GM18511 (cell line): ENCODE measurements around the gene CHST9.

Source experiments
- ATAC-seq: cut with Tn5 transposase; IDR thresholded peaks from one replicate; pipeline ENCODE4 v1.9.1; 2021; ENCODE audit warnings: mild to moderate bottlenecking, moderate library complexity; ENCODE audit not compliant: unreplicated experiment

Gene CHST9

DNA sequence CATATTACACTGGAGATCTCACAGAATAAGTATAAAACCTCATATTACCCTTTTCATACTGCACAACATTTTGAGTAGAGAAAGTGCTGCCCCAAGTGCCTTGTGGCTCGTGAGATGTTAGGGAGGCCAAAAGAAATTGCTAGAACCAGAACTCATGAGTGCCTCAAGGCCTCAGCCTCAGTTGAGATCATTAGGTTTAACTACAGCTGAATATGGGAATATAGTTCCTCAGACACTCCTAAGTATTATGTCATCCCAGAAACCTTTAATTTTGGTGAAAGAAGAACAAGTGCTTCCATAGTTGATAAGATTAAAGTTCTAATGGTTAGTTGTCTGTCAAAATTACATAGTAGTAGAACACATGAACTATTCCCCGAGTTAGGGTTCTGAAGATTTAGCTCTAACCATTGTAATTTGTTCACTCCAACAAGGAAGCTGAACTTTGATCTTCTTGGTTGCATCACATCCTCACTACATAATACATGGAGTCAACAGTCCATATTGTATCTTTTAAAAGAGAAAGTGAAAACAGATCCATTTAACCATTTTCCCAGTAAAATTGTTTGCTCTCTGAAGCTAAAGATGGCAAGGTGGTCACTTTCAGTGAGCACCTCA is 310.0 kb downstream of the CHST9 start:
- no peak for ATAC-seq

DNA sequence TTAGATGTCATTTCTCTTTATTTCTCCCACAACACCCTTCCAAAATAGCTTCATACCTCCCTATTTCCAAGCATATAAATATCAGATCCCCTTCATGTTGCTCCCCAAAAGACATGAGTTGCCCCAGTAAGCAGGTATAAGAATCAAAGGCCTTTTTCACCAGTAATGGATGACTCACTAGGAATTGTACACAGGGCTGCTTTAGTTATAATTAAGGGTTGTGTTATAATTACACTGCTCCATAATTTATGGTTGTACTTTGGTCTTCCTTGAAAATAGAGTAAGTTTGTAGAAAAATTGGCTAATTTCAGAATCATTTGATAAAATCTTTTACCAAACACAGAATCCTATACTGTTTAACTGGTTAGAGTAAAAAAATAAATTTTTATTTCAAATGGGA is 310.8 kb downstream of the CHST9 start:
- no peak for ATAC-seq

DNA sequence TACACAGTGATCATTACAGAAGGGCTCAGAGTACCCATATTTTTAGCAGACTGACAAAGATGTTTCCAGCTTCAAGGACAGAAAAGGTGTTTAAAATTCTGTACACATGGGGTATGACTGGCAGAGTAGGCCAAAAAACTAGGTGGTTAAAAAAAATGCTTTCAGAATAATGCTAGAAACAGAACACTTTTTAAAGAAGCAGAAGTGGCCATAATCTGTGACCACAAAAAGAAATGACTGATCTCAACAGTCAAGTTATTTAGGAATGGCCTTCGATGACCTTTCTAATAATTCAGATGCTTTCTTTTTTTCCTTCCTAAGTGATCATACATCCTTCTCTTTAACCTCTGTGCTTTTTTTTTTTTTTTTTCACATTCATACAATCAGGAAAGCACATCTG is 315.5 kb downstream of the CHST9 start:
- peak; percentile 66 for ATAC-seq

DNA sequence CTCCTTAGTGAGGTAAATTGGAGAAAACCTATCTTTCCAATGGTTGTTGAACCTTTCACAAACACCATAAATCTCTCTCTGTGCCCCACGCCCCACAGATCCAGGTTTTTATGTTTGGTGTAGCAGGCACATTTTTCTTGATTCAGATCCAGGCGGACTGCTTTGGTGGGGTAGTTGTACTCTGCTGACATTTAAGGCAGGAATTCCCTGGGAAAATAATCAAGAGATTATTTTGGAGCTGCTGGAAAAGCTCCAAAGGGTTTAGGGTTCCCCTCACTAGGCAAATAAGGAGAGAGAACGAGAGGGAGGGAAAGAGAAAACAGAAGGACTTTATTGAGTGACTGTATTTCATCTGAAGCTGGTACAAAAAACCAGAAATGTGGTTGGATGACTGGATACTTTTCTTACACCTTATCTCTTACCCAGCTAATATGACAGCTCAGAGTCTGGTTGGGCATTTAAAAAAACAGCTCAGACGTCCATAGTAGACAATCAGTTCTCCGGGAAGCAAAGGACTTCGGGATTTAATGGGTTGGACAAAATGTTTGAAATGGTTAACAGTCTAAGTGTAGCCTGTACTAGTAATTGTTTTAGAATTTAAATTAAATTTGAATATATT is 316.0 kb downstream of the CHST9 start:
- no peak for ATAC-seq

GRCh38 chr18:26867471-26867870 is 317.6 kb downstream of the CHST9 start:
- ATAC-seq, result no peak

DNA sequence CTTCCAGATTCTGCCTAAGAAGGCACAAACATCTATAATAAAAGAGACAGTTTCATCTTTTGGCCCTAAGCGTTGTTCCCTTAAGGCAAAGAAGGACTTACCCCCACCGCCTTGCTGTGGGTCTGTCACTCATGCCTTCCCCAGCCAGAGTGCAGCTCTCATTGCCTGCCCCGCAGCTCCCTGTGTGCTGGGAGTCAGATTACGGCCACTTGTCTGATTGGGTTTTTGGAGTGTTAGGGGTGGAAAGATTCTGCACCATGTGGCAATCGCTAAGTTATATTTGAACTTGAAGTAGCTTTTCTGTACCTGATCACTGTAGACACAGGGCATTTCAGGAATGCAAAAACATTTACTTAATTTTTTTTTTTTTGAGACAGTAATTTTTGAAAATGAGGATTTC is 319.6 kb downstream of the CHST9 start, which contains the start of gene AQP4:
Gene AQP4 (minus strand): TSS at position 151 of the 400 bp plus-strand sequence. CDS start 18 bp downstream, at position 133.
- no peak for ATAC-seq

DNA sequence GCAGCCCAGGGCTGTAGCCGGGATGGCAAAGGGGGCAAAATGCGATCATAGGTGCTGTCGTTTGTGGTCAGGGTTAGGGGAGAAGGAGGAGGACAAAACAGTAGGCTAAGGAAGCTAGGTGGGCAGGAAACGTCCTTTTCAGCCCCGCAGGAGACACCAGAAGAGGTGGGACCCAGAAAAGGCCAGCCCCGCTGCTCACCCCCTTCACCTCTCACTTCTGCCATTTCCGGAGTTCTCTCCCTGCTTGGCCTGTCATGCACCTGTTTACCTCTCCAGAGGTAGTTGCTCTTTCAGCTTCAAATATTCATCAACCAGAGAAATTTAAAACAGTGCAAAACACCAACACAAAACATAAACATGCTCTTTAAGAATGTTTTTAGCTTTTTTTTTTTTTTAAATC is 320.4 kb downstream of the CHST9 start:
- ATAC-seq, result peak; percentile 37

- ATAC-seq, result peak; percentile 45
Measured at GRCh38 chr18:26863921-26864497, 321.1 kb downstream of the CHST9 start.

GRCh38 chr18:26863122-26863879 is 321.8 kb downstream of the CHST9 start:
- ATAC-seq, result peak; percentile 14

GRCh38 chr18:26862084-26862483 is 323.0 kb downstream of the CHST9 start:
- ATAC-seq, result no peak
